OCI-LY3 (cell line): Measurements from ENCODE around the gene RAPSN.

Experiments used
- H2AFZ ChIP-seq: fragments of 200-600, 300-600 bp; shearing (Covaris generic); 2 replicates; pipeline ENCODE4 v1.6.0; 2014; ENCODE audit warnings: antibody characterized with exemption, low read depth, low read length
- H3K27ac ChIP-seq: fragments of 200-600, 300-600 bp; sonication (generic); 2 replicates; pipeline ENCODE4 v1.5.1; 2014; ENCODE audit warnings: mild to moderate bottlenecking, low read length, moderate library complexity, mixed read lengths
- H3K27me3 ChIP-seq: fragments of 200-600, 300-600 bp; sonication (generic); 2 replicates; pipeline ENCODE4 v1.6.1; 2014; ENCODE audit warnings: low read depth, low read length, mixed read lengths
- H3K36me3 ChIP-seq: fragments of 200-600, 300-600 bp; sonication (generic); replicated peaks from 2 replicates; pipeline ENCODE3; 2014; ENCODE audit warnings: low read depth, low read length, mixed read lengths
- H3K4me1 ChIP-seq: fragments of 300-600, 200-600 bp; sonication (generic); 2 replicates; pipeline ENCODE4 v1.6.1; 2014; ENCODE audit warnings: low read length, mixed read lengths
- H3K4me2 ChIP-seq: fragments of 200-600, 300-600 bp; sonication (generic); 2 replicates; pipeline ENCODE4 v1.6.1; 2014; ENCODE audit warnings: low read length, mixed read lengths
- H3K4me3 ChIP-seq: fragments of 300-600, 200-600 bp; sonication (generic); 2 replicates; pipeline ENCODE4 v1.5.1; 2014; ENCODE audit warnings: antibody characterized with exemption, mild to moderate bottlenecking, low read length, moderate library complexity
- H3K79me2 ChIP-seq: fragments of 300-600, 200-600 bp; shearing (Covaris generic); 2 replicates; pipeline ENCODE4 v1.6.1; 2014; ENCODE audit warnings: mild to moderate bottlenecking, low read length, mixed read lengths
- H3K9ac ChIP-seq: fragments of 300-600, 200-600 bp; shearing (Covaris generic); 2 replicates; pipeline ENCODE4 v1.6.0; 2014; ENCODE audit warnings: mild to moderate bottlenecking, low read length, moderate library complexity
- H3K9me3 ChIP-seq: fragments of 200-600, 300-600 bp; shearing (Covaris generic); 2 replicates; pipeline ENCODE4 v1.6.1; 2014; ENCODE audit warnings: low read length, mixed read lengths; ENCODE audit not compliant: insufficient read depth
- H4K20me1 ChIP-seq: fragments of 200-600, 300-600 bp; sonication (generic); 2 replicates; pipeline ENCODE4 v1.6.1; 2016; ENCODE audit warnings: low read length, mixed read lengths; ENCODE audit not compliant: insufficient read depth
- CTCF ChIP-seq: fragments of 200-600, 300-600 bp; sonication (generic); IDR thresholded peaks from 2 replicates; pipeline ENCODE4 v1.5.1; 2014; ENCODE audit warnings: antibody characterized with exemption, low read length, low read depth
- EZH2phosphoT487 ChIP-seq: fragments of 200-600 bp; shearing (Covaris generic); IDR thresholded peaks from 2 replicates; pipeline ENCODE4 v1.6.1; 2018; ENCODE audit warnings: antibody characterized with exemption, mixed run types, low read depth

Gene RAPSN

DNA sequence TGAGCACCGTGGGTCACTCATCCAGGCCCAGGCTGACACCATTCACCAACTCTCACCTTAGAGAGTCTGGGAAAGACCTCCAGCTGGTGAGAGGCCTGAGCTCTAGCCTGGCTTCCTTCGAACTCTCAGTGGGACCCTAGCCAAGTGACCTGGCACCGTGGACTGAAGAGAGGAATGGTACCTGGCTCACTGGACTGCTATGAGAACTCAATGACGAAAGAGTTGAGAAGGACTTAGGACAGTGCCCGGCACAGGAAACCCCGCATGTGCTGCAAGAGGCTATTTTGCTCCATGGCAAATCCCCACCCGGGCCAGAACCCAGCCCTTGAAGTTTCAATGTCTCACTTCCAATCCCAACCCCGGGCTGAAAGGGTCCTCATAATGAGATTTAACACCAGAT is 605 bp upstream of the RAPSN start:
- peaks cover 3% of the 10 kb centered on the region for H3K4me1 ChIP-seq
- TF ChIP-seq CTCF (no peak), EZH2phosphoT487 (no peak)
- no peak overlapping the region for H3K4me2 ChIP-seq
- H3K27me3 ChIP-seq = no peaks in the 10 kb centered on the region
- H4K20me1 ChIP-seq = no peaks in the 10 kb centered on the region
- no peak overlapping the region for H2AFZ ChIP-seq
- no peaks in the 10 kb centered on the region for H3K79me2 ChIP-seq
- H3K4me3 ChIP-seq = no peak overlapping the region
- no peaks in the 10 kb centered on the region for H3K9me3 ChIP-seq
- no peak overlapping the region for H3K27ac ChIP-seq
- no peaks in the 10 kb centered on the region for H3K36me3 ChIP-seq
- no peak overlapping the region for H3K9ac ChIP-seq

- Histone ChIP-seq H3K4me2 (no peak overlapping the region), H3K9me3 (no peaks in the 10 kb centered on the region), H3K27ac (no peak overlapping the region), H3K4me1 (no peaks in the 10 kb centered on the region), H3K79me2 (no peaks in the 10 kb centered on the region), H4K20me1 (no peaks in the 10 kb centered on the region), H3K36me3 (no peaks in the 10 kb centered on the region), H2AFZ (no peak overlapping the region), H3K27me3 (no peaks in the 10 kb centered on the region), H3K4me3 (no peak overlapping the region), H3K9ac (no peak overlapping the region)
- no peak for TF ChIP-seq EZH2phosphoT487
- no peak for TF ChIP-seq CTCF
Measured at GRCh38 chr11:47447906-47448305, 1.0 kb downstream of the RAPSN start.

DNA sequence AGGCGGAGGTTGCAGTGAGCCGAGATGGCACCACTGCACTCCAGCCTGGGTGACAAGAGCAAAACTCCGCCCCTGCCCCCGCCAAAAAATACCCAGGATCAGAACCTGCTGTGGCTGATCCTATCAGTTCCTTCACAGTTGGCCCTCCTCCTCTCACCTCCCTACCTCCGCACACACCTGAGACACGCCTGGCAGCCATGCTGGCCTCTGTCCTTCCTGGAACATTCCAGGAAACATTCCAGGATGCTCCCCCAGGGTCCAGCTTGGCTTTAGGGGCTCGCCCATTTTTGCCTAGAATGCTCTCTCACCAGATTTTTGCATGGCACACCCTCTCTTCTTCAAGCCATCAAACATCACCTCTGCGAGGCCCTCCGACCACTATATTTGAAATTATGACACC is 2.1 kb downstream of the RAPSN start:
- no peaks in the 10 kb centered on the region for H3K4me1 ChIP-seq
- no peaks in the 10 kb centered on the region for H3K79me2 ChIP-seq
- H3K27me3 ChIP-seq = no peaks in the 10 kb centered on the region
- no peaks in the 10 kb centered on the region for H3K36me3 ChIP-seq
- no peak overlapping the region for H3K27ac ChIP-seq
- H3K4me3 ChIP-seq = no peak overlapping the region
- no peaks in the 10 kb centered on the region for H4K20me1 ChIP-seq
- H3K9me3 ChIP-seq = no peaks in the 10 kb centered on the region
- TF ChIP-seq CTCF = no peak
- no peak for TF ChIP-seq EZH2phosphoT487
- H3K4me2 ChIP-seq = no peak overlapping the region
- no peak overlapping the region for H2AFZ ChIP-seq
- H3K9ac ChIP-seq = no peak overlapping the region

DNA sequence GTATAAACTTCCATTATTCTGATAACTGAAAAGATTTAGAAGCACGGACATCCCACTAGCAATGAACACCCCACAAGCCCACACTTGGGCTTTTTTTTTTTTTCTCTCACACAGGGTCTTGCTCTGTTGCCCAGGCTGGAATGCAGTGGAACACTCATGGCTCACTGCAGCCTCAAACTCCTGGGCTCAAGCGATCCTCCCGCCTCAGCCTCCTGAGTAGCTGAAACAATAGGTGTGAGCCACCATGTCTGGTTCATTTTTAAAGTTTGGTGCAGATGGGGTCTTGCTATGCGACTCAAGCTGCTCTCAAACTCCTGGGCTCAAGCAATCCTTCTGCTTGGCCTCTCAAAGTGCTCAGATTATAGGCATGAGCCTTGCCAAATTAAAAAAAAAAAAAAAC is 3.1 kb downstream of the RAPSN start:
- no peak overlapping the region for H3K4me3 ChIP-seq
- H3K9ac ChIP-seq = no peak overlapping the region
- no peaks in the 10 kb centered on the region for H3K9me3 ChIP-seq
- H2AFZ ChIP-seq = no peak overlapping the region
- TF ChIP-seq EZH2phosphoT487 (no peak), CTCF (no peak)
- H3K79me2 ChIP-seq = no peaks in the 10 kb centered on the region
- H3K4me1 ChIP-seq = no peaks in the 10 kb centered on the region
- no peaks in the 10 kb centered on the region for H4K20me1 ChIP-seq
- H3K27me3 ChIP-seq = no peaks in the 10 kb centered on the region
- H3K4me2 ChIP-seq = no peak overlapping the region
- H3K27ac ChIP-seq = no peak overlapping the region
- no peaks in the 10 kb centered on the region for H3K36me3 ChIP-seq
